Caco-2 (cell line): ENCODE results near the gene PLSCR2. TPM values are rescaled to one million over a fixed set of nuclear protein-coding genes. Genes with fewer than 3 reads are reported as not detected.
"Not testable (repeated sequence)": the region's sequence is repeated elsewhere in the genome, so short reads cannot be mapped to it uniquely, and the experiment has no call there.

Experiments used
- BruUV-seq: library from RNA; stranded (reverse); fragments of 400-500 nt; replicated peaks from 2 replicates; lab custom pipeline; 2021; lab: Mats Ljungman, UMichigan
- CTCF ChIA-PET: fragments of 300-600 bp; sonication (Branson Sonifier 250); formaldehyde crosslinking; loops from one replicate; lab custom pipeline; 2022; ENCODE audit warnings: antibody characterized with exemption; lab: Charles Lee
- POLR2A ChIA-PET: fragments of 300-600 bp; sonication (Branson Sonifier 250); formaldehyde crosslinking; loops from one replicate; lab custom pipeline; 2022; ENCODE audit warnings: antibody characterized with exemption; lab: Charles Lee
- DNase-seq, 2 experiments: peaks; one replicate each; pipeline versions ENCODE4 v3.0.0 to v3.0.0-alpha.2; 2020 to 2022
- H3K27me3 ChIP-seq: replicated peaks from 2 replicates; pipeline ENCODE4 v1.6.0; 2011; ENCODE audit warnings: low read length; ENCODE audit not compliant: control insufficient read depth, insufficient read depth
- H3K36me3 ChIP-seq: 2 replicates; pipeline ENCODE4 v1.5.1; 2011; ENCODE audit warnings: low read length; ENCODE audit not compliant: control insufficient read depth, insufficient read depth
- H3K4me1 ChIP-seq: fragments of 250-450 bp; sonication (Bioruptor Pico); 2 replicates; pipeline ENCODE4 v1.5.1; 2020; ENCODE audit warnings: mild to moderate bottlenecking
- H3K4me3 ChIP-seq: 2 replicates; pipeline ENCODE4 v1.5.1; 2011; ENCODE audit warnings: low read depth, mild to moderate bottlenecking, control low read depth, low read length
- H3K9me3 ChIP-seq: fragments of 250-450 bp; sonication (Bioruptor Pico); 2 replicates; pipeline ENCODE4 v1.5.1; 2020; ENCODE audit warnings: mild to moderate bottlenecking, moderate library complexity
- H3K27ac Mint-ChIP-seq: one replicate; pipeline ENCODE4 v1.8.0; 2022; ENCODE audit warnings: mixed read lengths; ENCODE audit not compliant: unreplicated experiment
- H3K27me3 Mint-ChIP-seq: one replicate; pipeline ENCODE4 v1.8.0; 2022; ENCODE audit warnings: mixed read lengths; ENCODE audit not compliant: insufficient read depth, unreplicated experiment
- H3K36me3 Mint-ChIP-seq: one replicate; pipeline ENCODE4 v1.8.0; 2022; ENCODE audit warnings: mild to moderate bottlenecking, mixed read lengths; ENCODE audit not compliant: insufficient read depth, unreplicated experiment
- H3K4me1 Mint-ChIP-seq: one replicate; pipeline ENCODE4 v1.8.0; 2022; ENCODE audit warnings: low read depth, mixed read lengths; ENCODE audit not compliant: unreplicated experiment
- H3K4me3 Mint-ChIP-seq: one replicate; pipeline ENCODE4 v1.8.0; 2022; ENCODE audit warnings: mild to moderate bottlenecking, moderate library complexity, mixed read lengths; ENCODE audit not compliant: unreplicated experiment
- H3K9me3 Mint-ChIP-seq: one replicate; pipeline ENCODE4 v1.8.0; 2022; ENCODE audit warnings: mixed read lengths; ENCODE audit not compliant: unreplicated experiment
- CTCF ChIP-seq, 2 experiments: fragments of 200-600 bp in 1 of 2; IDR thresholded peaks; 1 replicate in 1 of 2; 2 replicates in 1 of 2; pipeline versions ENCODE4 v1.5.1 to v1.8.0; 2011 to 2022; ENCODE audit warnings: antibody characterized with exemption in 1 of 2, control low read depth in 1 of 2, inconsistent platforms in 1 of 2, low read depth in 1 of 2, low read length in 1 of 2, mild to moderate bottlenecking in 1 of 2, moderate library complexity in 1 of 2; ENCODE audit not compliant: insufficient read depth in 1 of 2, severe bottlenecking in 1 of 2, unreplicated experiment in 1 of 2
- intact Hi-C: fragments of 100-400 bp; cut with micrococcal nuclease; formaldehyde crosslinking; loops from one replicate; pipeline ENCODE4 v1.10.0; 2022; ENCODE audit not compliant: unreplicated experiment
- total RNA-seq: library from RNA; stranded (reverse); gene quantifications from 2 replicates; pipeline ENCODE4 v1.2.3, GENCODE V29; 2022

PLSCR2 gene
- total RNA-seq, 1 experiment from 2014 or later = not detected

- no peaks in the 10 kb centered on the region for H3K4me1 ChIP-seq
- H3K9me3 ChIP-seq = no peaks in the 10 kb centered on the region
- H3K27me3 ChIP-seq = no peaks in the 10 kb centered on the region
- CTCF ChIA-PET = no interaction called here
- H3K36me3 Mint-ChIP-seq = no peaks in the 10 kb centered on the region
- intact Hi-C loops = no loop called here
- no peak overlapping the region for H3K27ac Mint-ChIP-seq
- H3K4me3 Mint-ChIP-seq = no peak overlapping the region
- H3K36me3 ChIP-seq = no peaks in the 10 kb centered on the region
- no peak for TF ChIP-seq CTCF (IDR thresholded peaks at IDR 0.05; ENCODE audit: insufficient read depth in 1 of 2, low read depth in 1 of 2, low read length in 1 of 2, severe bottlenecking in 1 of 2, unreplicated experiment in 1 of 2)
- no peaks in the 10 kb centered on the region for H3K9me3 Mint-ChIP-seq
- no peak overlapping the region for H3K4me3 ChIP-seq
- no peaks in the 10 kb centered on the region for H3K27me3 Mint-ChIP-seq
- H3K4me1 Mint-ChIP-seq = no peaks in the 10 kb centered on the region
- DNase-seq = no peak
- no TSS peak for BruUV-seq
- POLR2A ChIA-PET = no interaction called here
Observed at GRCh38 chr3:146491303-146491702, 21.9 kb upstream of the PLSCR2 start.

GRCh38 chr3:146485297-146485696 lies 15.9 kb upstream of the PLSCR2 start:
- no peak for TF ChIP-seq CTCF (IDR thresholded peaks at IDR 0.05; ENCODE audit: insufficient read depth in 1 of 2, low read depth in 1 of 2, low read length in 1 of 2, severe bottlenecking in 1 of 2, unreplicated experiment in 1 of 2)
- Mint-ChIP-seq H3K9me3 (peaks cover 19% of the 10 kb centered on the region), H3K27ac (no peak overlapping the region), H3K4me3 (no peak overlapping the region), H3K27me3 (no peaks in the 10 kb centered on the region), H3K36me3 (no peaks in the 10 kb centered on the region), H3K4me1 (no peaks in the 10 kb centered on the region)
- Histone ChIP-seq H3K27me3 (no peaks in the 10 kb centered on the region), H3K4me1 (no peaks in the 10 kb centered on the region), H3K4me3 (no peak overlapping the region), H3K36me3 (no peaks in the 10 kb centered on the region), H3K9me3 (no peaks in the 10 kb centered on the region)
- CTCF ChIA-PET = no interaction called here
- intact Hi-C loops = no loop called here
- no peak for DNase-seq
- POLR2A ChIA-PET = no interaction called here
- BruUV-seq = no TSS peak

- peaks cover 5% of the 10 kb centered on the region for H3K4me1 Mint-ChIP-seq
- POLR2A ChIA-PET = no interaction called here
- CTCF ChIA-PET = no interaction called here
- Histone ChIP-seq H3K36me3 (no peaks in the 10 kb centered on the region), H3K9me3 (no peaks in the 10 kb centered on the region), H3K4me1 (no peaks in the 10 kb centered on the region), H3K4me3 (no peak overlapping the region), H3K27me3 (no peaks in the 10 kb centered on the region)
- no peak for TF ChIP-seq CTCF (IDR thresholded peaks at IDR 0.05; ENCODE audit: insufficient read depth in 1 of 2, low read depth in 1 of 2, low read length in 1 of 2, severe bottlenecking in 1 of 2, unreplicated experiment in 1 of 2)
- no peaks in the 10 kb centered on the region for H3K36me3 Mint-ChIP-seq
- peaks cover 9% of the 10 kb centered on the region for H3K9me3 Mint-ChIP-seq
- intact Hi-C loops = no loop called here
- H3K27ac Mint-ChIP-seq = no peak overlapping the region
- DNase-seq = no peak
- H3K4me3 Mint-ChIP-seq = no peak overlapping the region
- H3K27me3 Mint-ChIP-seq = peaks cover 7% of the 10 kb centered on the region
- no TSS peak for BruUV-seq
Observed at GRCh38 chr3:146476094-146476740, 6.9 kb upstream of the PLSCR2 start.

DNA sequence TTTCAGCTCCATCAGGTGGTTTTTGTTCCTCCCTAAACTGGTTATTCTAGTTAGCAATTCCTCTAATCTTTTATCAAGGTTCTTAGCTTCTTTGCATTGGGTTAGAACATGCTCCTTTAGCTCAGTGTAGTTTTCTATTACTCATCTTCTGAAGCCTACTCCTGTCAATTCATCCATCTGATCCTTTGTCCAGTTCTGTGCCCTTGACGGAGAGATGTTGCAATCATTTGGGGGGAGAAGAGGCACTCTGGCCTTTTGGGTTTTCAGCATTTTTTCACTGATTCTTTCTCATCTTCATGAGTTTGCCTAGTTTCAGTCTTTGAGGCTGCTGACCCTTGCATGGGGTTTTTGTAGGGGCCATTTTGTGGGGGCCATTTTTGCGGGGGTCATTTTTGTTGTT lies 5.6 kb upstream of the PLSCR2 start:
- H3K27ac Mint-ChIP-seq, H3K4me3 Mint-ChIP-seq, DNase-seq, H3K9me3 ChIP-seq, intact Hi-C loops, BruUV-seq, H3K27me3 Mint-ChIP-seq, H3K36me3 Mint-ChIP-seq, H3K4me1 Mint-ChIP-seq, H3K27me3 ChIP-seq, H3K4me1 ChIP-seq, H3K4me3 ChIP-seq, CTCF ChIA-PET, H3K36me3 ChIP-seq, POLR2A ChIA-PET, H3K9me3 Mint-ChIP-seq: not testable (repeated sequence)
